HG02642 (cell line): ENCODE results near the gene PRG2.
"Not testable (repeated sequence)": the region's sequence is repeated elsewhere in the genome, so short reads cannot be mapped to it uniquely, and the experiment has no call there.

Experiments
- ATAC-seq: cut with Tn5 transposase; IDR thresholded peaks from one replicate; pipeline ENCODE4 v1.9.1; 2021; ENCODE audit warnings: mild to moderate bottlenecking; ENCODE audit not compliant: unreplicated experiment, poor library complexity

The PRG2 gene

DNA sequence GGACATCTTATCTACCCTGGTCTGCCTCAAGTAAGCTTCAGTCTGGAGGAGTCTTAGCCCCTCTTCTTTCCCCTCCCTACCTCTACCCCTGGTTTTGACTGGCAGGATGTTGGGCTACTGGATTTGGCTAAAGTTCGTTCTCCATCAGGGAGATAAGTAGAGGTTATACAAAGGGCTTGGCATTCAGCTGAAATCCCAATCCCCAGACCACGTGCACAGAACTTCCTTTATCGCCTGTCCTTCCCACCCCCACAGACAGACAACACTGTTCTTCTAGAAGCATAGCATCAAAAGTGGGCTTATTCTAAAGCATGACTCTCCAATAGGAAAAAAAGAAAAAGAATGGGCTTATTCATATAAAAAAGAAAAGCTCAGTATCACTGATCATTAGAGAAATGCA lies 17.3 kb downstream of the PRG2 start:
- ATAC-seq: no peak

DNA sequence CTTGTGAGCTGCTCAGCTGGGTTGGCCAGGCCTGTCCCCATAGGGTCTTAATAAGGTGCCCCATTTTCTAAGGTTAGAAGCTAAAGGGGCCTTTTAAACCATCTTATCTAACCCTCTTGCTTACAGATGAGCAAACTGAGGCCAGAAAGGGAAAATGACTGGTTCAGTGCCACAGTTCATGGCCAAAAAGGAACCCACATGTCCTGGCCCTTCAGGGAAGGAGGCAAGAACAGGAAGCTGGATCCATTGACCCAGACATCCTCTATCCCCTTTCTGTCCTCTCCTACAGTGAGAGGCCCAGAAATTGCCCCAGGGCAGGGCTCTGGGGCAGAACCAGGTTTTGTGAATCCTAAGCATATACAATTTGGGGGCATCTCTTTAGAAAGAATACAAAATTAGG lies 19.5 kb downstream of the PRG2 start:
- ATAC-seq: no peak

DNA sequence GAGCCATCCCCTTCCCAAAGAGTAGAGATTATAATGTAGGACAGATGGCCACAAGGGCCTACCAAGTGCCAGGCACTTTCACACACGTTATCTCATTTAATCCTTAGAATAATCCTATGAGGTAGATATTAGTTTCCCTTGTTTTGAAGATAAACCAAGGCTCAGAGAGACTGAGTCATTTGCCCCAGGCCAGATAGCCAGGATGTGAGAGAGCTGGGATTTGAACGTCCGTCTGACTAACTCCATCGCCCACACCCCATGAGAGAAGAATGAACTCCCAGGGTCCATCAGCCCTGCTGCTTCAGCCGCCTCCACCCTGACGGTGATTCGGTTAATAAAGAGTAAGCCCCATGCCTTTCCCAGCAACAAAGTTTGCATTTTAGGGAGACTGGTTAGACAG lies 20.2 kb downstream of the PRG2 start:
- ATAC-seq: no peak

DNA sequence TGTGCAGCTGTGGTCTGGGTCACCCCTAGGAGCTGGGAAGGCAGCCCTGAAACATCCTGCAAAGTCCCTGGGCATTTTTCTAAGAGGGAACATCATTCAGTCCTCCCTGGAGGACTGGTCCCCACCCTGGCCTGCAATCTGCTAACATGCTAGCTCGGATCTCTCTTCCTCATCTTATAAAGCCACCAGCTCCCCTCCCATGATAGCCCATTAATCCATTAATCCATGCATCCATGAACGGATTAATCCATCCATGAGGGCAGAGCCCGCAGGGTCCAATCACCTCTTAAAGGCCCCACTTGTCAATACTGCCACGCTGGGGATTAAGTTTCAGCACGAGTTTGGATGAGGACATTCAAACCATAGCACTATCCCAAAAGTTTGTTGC lies 21.6 kb downstream of the PRG2 start:
- no peak for ATAC-seq

DNA sequence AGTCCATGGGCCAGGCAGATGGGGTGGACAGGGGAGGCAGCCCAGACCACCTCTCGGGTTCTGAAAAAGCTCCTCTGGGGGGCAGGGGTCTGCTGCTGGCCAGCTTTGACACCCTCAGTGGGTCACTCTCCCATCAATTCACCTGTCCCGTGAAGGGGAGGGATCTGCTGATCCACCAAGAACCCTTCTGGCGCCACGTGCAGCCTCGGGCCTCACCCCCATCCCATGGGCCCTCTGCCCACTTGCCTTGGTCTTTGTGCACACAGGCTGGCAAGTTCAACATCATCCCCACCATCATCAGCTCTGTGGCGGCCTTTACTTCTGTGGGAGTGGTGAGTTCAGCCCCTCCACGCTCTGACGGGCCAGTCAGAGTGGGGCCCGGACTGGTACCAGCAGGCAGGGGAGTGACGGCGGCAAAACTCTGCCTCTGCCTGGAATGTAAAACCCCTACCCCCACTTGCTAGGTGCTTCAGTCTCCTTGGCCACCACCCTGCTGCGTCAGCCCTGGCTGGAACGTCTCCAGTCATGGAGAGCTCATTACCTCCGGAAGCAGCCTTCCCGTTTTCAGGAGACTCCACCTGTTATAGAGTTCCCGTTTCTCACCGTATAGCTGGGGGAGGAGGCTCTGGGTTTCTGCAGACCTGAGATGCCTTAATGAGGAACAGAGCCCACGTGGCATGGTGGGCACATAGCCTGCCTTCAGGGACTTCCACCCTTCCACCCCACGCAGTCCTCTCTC lies 22.2 kb downstream of the PRG2 start:
- no peak for ATAC-seq

DNA sequence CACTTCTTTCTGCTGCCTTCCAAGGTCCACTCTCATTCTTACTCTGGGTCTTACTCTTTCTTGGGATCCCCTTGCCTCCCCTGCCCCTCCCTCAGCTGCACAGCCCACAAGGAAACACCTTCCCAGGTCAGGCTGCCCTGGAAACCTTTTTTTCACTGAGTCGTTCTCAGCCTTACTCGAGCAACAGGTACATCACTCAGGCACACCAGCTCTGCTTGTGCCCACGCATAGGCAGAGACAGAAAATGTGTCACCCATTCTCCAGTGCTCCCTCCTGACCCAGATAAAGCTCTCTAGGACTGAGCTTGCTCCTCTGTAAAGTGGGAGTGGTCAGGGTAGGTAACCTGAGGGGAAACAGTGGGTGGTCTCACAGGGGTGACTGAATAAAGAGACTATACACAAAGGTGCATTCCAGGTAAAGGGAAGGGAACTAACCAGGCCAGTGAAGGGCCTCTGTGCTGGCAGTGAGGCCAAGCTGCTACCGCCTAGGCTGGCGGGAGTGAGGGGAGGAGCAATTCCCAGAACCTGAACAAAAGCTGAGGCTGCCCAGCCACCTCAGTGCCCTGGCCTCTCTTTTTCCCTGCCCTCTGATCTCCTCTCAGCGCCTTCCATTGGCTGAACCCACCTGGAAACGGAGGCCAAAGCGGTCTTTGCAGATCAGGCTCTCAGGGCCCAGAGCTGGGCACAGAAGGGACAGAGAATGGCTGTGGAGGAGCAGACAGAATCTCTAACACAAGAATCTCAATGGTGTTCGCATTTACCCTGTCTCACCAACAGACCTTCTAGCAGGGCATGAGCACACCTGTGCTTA lies 25.4 kb downstream of the PRG2 start:
- ATAC-seq: no peak

DNA sequence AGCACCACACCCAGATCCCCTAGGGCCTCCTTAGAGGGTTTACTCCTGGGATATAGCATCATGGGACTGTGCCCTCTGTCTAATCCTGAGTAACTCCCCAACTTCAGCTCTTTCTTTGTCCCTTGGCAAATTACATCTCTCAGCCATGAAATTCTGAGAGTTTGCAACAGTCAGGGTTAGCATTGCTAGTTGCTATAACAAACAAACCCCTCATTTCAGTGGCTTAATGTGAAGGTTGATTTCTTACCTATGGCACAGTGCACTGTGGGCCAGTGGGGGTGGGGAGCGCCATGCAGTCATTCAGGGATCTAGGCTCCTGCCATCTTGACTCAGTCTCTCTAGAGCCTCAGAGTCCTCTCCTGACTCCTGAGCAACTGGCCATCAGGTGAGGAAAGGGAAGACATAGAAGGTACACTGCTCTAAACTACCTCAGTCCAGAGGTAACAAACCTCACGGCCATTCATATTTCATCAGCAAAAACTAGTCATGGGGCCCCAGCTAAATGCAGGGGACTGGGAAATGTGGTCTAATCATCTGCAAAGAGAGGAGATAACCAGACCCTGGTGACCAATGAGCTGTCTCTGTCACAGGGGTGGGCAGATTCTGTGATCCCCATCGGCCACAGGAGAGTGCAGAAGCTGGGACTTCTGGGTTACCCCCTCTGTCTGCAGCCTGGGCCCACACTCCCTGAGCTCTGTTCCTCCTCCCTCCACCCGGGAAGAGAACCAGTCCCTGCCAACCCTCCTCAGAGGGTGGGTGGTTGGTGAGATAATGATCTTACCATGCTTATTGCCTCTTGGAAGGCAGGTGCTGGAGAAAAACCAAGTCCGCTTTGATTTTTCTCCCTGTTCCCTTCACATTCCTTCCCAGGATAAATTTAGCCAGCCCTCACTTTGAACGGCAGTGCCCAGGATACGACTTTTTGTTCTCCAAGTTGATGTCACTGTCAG lies 27.0 kb downstream of the PRG2 start:
- ATAC-seq: no peak

DNA sequence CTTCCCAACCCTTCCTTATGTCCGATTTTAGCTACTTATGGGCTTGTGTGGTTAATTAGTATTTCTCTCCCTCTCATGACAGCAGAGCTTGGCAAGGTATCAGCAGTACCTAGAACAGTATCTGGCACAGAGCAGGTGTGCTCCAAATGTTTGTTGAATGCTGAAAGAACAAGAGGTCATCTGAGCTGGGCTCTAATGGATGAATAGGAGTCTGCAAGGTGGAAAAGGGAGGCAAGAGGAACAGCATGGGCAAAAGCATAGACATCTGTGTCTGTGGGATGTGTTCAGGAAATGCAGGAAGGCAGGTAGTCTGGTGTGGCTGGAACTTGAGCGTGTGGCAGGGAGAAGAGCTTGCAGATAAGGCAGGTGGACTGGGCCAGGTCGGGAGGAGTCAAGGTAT lies 28.5 kb downstream of the PRG2 start:
- no peak for ATAC-seq

DNA sequence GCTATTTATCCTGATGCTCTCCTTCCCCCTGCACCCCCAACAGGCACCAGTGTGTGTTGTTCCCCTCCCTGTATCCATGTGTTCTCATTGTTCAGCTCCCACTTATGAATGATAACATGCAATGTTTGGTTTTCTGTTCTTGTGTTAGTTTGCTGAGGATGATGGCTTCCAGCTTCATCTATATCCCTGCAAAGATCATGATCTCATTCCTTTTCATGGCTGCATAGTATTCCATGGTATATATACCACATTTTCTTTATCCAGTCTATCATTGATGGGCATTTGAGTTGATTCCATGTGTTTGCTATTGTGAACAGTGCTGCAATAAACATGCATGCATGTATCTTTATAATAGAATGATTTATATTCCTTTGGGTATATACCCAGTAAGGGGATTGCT lies 29.0 kb downstream of the PRG2 start:
- not testable (repeated sequence) for ATAC-seq

DNA sequence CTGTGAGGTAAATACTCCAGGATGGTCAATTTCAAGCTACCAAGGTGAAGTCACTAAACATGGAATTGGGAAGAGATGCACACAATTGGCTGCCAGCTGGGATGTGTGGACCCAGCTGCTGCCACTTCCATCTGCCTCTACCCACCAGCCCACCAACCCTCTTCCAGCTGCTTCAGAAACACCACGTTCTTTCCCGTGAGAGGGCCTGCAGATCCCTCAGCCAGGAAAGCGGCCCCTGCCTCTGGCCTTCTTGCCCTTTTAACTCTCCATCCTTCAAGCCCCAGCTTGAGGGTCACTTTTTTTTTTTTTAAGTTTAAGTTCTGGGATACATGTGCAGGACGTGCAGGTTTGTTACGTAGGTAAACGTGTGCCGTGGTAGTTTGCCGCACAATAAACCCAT lies 29.5 kb downstream of the PRG2 start:
- no peak for ATAC-seq

DNA sequence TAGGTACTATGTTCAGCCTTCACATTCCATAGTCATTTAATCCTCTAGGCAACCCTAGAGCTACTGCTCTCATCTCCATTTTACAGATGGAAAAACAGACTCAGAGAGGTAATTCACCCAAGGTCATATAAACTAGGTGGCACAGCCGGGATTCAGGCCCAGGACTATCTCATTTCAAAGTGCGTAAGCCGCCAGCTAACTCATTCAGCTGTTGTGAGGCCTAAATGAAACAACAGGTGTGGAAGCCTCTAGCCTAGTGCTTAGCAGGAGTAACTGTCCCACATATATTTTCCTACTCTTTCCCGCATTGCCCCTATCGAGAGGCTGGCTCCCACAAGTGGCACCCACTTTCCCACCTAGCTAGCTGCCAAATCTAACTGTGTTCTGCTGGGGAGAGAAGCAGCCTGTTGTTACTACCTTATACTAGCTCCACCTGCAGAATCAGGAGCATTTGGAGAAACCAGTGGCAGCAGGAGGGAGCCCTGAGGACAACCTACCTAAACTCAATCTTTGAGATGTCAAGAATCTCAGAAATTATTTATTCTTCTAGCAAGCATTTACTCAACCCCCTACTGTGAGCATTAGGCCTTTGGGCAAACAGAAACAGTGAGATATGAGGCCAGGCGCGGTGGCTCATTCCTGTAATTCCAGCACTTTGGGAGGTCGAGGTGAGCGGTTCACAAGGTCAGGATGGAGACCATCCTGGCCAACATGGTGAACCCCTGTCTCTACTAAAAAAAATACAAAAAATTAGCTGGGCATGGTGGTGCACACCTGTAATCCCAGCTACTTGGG lies 30.4 kb downstream of the PRG2 start:
- ATAC-seq: no peak

DNA sequence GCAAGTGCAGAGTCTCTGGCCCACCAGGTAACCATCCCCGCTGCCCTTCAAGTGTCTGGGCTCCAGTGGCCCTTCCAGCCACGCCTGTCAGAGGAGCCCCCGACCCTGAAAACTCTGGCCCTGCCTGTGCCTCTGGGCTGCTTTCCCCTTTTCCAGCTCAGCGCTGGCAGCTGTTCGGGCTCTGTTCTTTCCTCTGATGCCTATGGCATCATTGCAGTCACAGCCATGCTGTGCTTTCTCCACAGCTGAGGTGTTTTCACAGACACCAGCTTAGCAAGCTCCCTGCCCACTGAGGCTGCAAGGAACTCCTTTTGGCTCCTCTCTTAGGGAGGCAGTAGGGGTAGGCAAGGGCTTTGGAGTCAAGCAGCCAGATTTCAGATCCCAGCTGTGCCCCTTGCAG lies 31.1 kb downstream of the PRG2 start:
- no peak for ATAC-seq

DNA sequence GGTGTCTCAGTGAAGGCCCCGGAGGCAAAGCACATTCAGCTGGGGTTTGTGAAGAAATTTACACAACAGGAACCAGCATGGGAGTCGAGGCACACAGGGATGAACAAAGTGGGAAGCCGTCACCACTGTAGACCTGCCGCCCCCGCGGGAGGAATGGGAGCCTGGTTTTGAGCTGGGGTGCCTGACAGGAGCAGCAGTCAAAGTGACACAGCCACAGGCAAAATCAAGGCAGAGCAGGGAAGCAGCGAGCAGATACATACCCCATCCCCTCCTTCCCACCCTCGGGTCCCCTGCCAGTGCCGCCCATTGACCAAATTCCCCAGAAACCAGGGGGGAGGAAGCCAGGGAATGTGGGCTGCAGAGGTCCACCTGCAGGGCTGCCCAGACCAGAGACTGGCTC lies 31.5 kb downstream of the PRG2 start:
- ATAC-seq: no peak

DNA sequence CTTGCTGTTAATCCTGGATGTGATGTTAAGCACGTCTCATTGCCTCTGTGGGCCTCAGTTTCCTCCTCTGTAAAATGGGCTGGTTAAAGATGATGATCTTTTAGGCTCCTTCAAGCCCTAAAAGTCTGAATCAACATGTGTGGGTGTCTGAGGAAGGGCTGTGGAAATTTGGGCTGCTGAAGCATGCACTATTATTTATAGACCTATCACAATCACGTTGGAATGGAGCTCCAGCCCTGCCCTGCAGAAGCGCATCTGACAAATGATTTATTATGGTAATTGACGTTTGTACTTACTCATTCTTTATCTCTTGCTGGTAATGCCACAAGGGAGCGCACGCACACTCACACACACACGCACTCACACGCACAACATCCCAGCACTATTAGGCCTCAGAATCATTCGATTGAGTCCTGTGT lies 31.9 kb downstream of the PRG2 start:
- no peak for ATAC-seq

DNA sequence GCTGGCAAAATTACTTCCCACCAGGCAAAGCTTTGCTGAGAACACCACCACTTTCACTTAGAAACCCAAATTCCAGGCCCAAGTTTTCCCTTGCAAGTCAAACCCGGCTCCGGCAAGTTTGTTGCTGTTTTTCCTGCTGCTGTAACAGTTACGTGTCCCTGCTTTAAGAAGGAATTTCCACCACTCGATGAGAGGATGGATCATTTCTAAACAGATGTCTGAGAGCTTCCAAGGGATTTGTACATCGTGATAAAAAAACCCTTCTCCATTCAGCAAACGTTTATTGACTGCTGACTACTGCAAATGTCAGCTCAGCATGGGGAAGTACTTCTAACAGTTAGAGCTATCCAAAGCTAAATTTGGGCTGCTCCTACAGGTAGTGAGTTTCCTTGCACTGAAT lies 32.6 kb downstream of the PRG2 start:
- ATAC-seq: no peak

DNA sequence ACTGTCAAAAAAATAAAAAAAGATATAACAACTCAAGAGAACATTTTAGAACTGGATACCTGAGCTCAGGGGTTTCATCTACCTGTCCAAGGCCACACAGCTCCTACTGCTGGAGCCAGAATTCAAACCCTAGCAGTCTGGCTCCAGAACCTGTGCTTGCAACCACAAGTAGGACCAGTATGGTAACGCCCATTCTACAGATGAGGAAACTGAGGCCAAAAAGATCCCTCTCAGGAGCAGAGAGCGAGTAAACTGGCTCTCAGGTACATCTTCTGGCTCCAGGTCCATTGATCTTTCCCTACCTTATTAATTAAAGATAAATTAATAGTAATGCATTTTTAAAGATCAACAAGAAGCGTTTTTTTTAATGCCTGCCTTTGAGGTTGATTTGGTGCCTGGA lies 33.1 kb downstream of the PRG2 start:
- no peak for ATAC-seq

DNA sequence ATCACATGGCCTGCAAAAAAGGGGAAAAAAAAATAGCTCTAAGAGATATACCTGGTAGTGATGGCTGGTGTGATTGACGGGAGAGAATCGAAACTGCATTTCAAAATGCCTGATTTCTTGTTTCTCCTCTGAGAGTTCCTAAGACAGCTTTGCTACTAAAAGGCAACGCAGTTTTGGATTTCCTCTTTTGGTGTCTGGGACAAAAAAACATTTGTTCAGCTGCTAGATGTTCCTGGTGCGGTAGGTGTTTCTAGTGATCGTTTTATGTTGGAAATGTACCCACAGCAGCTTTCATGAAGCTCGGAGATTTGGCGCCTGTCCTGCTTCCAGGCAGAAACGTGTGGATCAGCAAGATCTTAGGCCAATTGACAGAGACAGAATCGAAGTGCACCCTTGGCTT lies 34.2 kb downstream of the PRG2 start:
- ATAC-seq: no peak

DNA sequence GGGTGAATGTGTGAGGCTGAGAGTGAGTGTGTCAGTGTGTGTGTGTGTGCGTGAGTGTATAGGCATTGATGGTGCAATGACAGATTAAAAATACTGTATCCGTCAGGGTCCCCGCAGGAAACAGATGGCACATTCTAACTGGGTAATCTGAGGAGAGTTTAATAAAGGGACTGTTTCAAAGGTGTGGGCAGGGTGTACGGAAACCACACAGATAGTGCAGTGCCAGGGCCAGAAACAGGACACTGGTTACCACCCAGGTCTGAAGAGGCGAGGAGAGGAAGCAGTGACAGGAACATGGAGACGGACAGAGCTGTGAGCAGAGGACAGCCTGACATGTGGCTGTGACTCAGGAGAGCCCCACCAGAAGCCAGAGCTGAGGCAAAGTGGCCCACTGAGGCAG lies 35.8 kb downstream of the PRG2 start:
- ATAC-seq: no peak

DNA sequence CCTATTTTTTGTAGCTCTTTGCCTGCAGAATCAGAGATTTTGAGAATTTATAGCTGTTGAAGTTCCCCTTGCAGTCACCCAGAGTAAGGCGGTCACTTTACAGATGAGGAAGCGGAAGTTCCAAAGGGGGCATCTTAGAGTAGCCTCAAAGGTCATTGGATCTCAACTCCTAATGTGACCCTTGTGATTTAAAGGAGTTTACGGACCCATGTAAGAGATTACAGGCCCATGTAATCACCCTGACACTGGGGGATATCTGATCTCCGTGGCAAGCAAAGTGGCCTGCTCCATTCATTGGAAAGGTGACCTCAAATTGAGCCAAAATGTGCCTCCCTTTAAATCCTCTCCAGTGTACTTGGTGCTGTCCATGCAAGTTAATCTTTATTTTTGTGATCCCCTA lies 36.6 kb downstream of the PRG2 start:
- no peak for ATAC-seq

DNA sequence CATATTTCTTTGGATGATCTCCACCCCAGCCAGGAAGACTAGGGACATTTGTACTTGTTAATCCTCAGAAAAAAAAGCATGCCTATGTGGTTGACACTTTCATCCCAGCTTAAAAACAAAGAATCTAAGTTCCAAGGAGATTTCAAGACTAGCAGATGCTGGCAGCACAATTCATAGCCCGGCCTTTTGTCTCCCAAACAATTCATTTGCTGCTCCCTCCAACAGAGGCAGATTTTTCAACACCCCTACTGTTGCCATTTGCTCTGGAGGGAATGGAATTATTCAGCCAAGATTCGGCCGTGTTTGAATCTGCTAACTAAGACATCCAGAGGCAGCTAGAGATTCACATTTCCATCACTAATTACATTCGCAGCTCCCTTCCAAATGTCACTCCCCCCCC lies 37.0 kb downstream of the PRG2 start:
- ATAC-seq: no peak
